GM11168 (cell line): ENCODE results near the gene PRKCZ.

Source experiments
- in situ Hi-C: fragments of 300-500 bp; cut with MboI; formaldehyde crosslinking; loops from one replicate; pipeline ENCODE4 v1.12.0; 2022; ENCODE audit warnings: low sequenced_read_pairs; ENCODE audit not compliant: unreplicated experiment

The PRKCZ gene

GRCh38 chr1:2230781-2231531 is 180.7 kb downstream of the PRKCZ start:
- in situ Hi-C loops, result no loop called here

- in situ Hi-C loops, result no loop called here
These were observed 181.5 kb downstream of the PRKCZ start for GRCh38 chr1:2231532-2232254.

- in situ Hi-C loops, result no loop called here
These were observed 182.2 kb downstream of the PRKCZ start for GRCh38 chr1:2232255-2232915.

- in situ Hi-C loops, result no loop called here
These were observed 182.8 kb downstream of the PRKCZ start for GRCh38 chr1:2232916-2233438.

- in situ Hi-C loops, result no loop called here
These were observed 183.3 kb downstream of the PRKCZ start for GRCh38 chr1:2233468-2233867.

GRCh38 chr1:2233997-2234761 is 184.0 kb downstream of the PRKCZ start:
- in situ Hi-C loops, result no loop called here

- in situ Hi-C loops, result no loop called here
These were observed 184.5 kb downstream of the PRKCZ start for GRCh38 chr1:2234762-2235113.
